LNCAP (cell line): ENCODE results near the gene BLID.

Experiments
- TF ChIP-seq, protein P1 (sequence below): fragments of 450-650 bp; IDR thresholded peaks from 2 replicates; pipeline ENCODE4 v1.5.1; 2017; ENCODE audit warnings: mild to moderate bottlenecking

Gene BLID

DNA sequence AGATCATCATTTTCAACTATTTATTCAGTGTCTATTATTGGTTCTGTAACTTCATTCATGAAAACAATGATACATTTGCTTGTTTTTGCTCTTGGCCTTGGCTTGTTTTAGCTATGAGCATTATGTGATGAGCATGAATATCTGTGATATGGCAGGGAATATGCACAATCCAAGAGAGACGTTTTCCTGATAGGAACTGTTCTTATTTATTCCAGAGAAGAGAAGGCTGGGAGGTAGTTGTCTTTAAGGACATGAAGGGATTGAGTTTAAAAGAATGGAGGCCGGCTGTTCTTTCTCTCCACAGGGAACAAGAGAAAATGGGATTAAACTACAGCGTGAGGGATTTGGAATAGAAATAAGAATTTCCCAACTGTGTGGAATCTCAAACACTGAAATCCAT is 30.3 kb downstream of the BLID start:
- TF ChIP-seq, protein P1, sequence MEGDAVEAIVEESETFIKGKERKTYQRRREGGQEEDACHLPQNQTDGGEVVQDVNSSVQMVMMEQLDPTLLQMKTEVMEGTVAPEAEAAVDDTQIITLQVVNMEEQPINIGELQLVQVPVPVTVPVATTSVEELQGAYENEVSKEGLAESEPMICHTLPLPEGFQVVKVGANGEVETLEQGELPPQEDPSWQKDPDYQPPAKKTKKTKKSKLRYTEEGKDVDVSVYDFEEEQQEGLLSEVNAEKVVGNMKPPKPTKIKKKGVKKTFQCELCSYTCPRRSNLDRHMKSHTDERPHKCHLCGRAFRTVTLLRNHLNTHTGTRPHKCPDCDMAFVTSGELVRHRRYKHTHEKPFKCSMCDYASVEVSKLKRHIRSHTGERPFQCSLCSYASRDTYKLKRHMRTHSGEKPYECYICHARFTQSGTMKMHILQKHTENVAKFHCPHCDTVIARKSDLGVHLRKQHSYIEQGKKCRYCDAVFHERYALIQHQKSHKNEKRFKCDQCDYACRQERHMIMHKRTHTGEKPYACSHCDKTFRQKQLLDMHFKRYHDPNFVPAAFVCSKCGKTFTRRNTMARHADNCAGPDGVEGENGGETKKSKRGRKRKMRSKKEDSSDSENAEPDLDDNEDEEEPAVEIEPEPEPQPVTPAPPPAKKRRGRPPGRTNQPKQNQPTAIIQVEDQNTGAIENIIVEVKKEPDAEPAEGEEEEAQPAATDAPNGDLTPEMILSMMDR: no peak

DNA sequence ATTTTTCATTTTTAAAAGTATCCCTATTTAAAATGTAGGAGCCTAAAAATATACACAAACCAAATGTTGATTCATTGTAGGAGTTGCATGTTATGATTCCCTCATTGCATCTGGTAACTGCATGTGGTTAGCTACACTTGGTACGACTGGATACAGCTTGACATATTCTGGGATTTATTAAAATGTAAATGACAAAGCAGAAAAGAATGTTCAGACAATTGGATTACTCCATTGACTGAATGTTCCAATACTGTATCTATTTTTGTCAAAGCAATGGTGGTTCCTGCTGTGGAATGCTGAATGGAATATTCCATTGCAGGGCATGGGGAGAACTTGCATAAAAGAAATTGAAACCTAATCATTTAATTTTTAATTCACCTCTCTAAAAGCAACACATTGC is 30.8 kb downstream of the BLID start:
- TF ChIP-seq, protein P1: no peak

DNA sequence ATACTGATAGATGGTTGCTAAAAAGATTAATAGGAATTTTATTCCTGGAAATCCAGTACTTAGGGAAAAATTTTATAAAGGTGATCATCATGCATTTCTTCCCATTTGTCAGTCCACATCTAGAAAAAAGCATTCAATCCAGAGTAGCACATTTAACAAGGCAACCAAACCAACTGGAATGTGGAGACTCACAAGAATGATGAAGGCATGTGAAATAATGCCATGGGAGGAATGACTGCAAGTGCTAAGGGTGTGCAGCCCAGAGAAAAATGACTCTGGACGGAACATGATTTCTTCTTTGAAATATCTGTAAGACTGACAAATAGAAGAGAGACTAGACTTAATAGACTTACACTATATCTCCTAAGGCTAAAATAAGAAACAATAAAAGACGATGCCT is 33.8 kb downstream of the BLID start:
- TF ChIP-seq, protein P1: no peak

DNA sequence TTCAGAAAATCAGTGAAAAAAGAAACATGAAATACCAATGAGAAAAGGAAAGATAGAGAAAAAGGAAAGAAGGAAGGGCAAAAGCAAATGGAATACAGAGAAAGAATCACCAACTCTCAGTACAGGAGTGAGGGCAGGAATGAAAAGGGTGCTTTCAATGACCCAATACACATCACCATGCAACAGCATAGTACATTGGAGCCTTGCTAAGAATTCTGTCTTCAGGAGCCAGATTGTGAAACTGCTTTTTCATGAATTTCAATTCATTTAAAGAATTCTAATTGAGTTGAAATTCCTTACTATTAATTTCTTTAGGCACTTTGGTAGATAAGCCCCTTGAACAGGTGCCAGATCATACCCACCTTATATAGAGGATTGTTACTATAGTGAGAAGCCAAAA is 34.9 kb downstream of the BLID start:
- TF ChIP-seq, protein P1: no peak

DNA sequence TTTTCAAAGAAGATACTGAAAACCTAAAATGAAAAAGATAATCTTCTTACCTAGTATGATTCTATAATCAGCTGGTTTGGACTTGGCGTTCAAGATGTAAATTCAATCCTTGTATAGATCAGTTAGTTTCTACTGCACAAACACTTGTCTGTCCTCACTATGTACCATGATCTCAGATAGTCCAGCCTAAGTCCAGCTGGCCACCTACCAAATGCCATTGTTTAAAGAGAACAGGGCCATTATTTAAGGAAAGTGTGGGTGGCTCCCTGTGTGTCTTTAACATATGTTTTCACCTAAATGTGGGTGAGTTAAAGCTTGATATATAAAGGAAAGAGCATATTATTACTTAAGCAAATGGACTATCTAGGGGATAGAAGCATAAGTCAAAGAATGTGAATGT is 38.6 kb downstream of the BLID start:
- TF ChIP-seq, protein P1: no peak

DNA sequence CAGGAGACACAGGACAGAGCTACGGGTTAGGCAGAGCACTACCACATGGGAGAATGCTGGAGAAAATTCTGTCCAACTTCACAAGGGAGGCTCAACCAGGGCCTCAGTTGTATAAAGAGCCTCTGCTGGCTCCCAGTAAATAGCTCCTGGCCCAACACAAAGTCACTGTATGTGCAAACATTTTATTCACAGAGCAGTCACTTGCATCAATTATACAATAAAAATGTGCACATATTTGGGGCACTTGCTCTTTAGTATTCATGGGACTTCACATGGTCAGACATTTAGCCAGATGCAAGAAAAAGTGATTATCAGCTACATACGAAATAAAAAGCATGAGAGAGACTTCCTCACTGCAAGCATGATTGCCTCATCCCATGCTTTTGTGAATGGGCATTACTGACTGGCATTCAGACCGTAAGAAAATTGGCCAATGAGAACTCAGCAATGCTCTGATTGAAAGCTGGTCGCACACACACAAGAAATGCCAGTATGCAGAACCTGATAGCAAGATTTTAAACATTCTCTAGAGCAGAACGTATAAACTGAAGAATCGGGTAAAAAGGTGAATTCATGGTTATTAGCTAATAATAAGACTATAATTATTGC is 39.4 kb downstream of the BLID start:
- TF ChIP-seq, protein P1: no peak

DNA sequence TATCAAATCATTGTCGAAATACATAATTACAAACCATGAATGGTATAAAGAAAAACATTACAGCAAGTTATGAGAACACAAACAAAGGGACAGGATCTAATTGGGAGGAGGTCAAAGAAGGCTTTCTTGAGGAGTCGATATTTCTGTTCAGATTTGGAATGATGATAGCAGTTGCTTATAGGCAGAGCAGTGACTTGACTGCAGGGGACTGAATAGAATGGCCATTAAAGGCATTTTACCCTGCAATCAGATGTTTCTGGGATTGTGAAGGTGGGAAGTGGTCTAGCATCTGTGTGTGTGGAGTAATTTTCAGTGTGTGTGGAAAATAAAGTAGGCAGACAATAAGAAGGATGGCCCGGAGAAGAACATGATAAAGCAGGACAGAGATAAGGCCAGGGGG is 41.0 kb downstream of the BLID start:
- TF ChIP-seq, protein P1: no peak

DNA sequence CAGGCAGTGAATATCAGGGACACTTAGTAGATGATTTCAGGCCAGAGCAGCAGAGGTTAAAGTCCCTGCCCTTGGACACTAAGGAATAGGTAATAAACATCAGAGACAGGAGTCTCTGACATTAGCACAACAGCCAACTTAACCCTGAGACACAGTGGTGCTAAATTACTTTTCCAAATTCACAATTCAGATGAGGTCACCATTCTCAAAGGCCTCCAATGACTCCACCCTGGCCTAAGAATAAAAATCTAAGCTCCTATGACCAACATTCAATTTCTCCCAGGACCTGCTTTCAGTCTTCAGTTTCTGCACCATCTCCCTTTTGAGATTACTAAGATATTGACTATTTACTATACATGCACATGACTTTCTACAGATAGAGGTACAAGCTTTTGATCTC is 42.0 kb downstream of the BLID start:
- TF ChIP-seq, protein P1: no peak
